LNCAP (cell line): ENCODE measurements around the gene BCL2A1.

Experiments used
- TF ChIP-seq, protein P1 (sequence below): fragments of 450-650 bp; IDR thresholded peaks from 2 replicates; pipeline ENCODE4 v1.5.1; 2017; ENCODE audit warnings: mild to moderate bottlenecking

The BCL2A1 gene

DNA sequence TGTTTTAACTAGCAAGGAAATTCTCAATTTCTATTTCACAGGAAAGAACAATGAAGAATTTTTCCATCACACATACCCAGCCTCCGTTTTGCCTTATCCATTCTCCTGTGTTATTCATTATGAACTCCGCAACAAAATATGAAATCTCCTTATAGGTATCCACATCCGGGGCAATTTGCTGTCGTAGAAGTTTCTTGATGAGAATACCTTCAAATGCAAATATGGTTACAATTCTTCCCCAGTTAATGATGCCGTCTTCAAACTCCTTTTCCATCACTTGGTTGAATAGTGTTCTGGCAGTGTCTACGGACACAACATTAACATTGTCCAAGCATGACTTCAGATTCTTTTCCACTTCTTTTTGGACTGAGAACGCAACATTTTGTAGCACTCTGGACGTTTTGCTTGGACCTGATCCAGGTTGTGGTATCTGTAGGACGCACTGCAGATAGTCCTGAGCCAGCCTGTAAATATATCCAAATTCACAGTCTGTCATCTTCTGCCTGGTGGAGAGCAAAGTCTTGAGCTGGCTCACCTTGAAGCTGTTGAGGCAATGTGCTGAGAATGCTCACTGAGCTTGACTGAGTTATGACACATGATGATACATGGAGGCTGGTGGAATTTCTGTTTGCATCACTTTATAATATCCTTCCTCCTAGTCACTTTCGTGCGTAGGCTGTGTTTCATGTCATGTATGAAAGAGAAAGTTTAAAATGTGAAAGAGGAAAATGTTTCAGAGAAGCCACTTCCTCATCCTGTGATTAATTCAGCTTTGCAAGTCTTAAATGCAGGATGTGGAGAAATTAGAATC, at the start of gene BCL2A1:
TSS of gene BCL2A1 (minus strand) at position 573 of the 811 bp plus-strand sequence. CDS start at position 496, 77 bp downstream.
- TF ChIP-seq, protein P1, sequence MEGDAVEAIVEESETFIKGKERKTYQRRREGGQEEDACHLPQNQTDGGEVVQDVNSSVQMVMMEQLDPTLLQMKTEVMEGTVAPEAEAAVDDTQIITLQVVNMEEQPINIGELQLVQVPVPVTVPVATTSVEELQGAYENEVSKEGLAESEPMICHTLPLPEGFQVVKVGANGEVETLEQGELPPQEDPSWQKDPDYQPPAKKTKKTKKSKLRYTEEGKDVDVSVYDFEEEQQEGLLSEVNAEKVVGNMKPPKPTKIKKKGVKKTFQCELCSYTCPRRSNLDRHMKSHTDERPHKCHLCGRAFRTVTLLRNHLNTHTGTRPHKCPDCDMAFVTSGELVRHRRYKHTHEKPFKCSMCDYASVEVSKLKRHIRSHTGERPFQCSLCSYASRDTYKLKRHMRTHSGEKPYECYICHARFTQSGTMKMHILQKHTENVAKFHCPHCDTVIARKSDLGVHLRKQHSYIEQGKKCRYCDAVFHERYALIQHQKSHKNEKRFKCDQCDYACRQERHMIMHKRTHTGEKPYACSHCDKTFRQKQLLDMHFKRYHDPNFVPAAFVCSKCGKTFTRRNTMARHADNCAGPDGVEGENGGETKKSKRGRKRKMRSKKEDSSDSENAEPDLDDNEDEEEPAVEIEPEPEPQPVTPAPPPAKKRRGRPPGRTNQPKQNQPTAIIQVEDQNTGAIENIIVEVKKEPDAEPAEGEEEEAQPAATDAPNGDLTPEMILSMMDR, result no peak

DNA sequence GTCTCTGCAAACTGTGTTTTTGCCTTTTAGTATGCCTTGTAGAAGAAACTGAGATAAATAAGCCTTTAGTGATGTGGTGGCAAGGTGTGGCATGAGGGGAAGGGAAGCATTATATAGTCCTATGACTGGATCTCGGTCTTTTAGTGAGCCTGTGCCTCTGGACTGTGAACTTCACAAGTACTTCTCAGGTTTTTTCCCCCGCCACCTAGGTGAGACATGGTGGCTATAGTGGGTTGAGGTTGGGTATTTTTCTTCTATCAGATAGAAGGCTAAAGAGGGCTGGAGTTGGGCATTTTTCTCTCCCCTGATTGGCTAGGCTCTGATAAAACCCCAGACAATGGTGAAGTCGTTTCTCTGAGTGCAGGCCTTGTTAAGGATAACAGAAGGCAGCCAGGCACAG, 49.7 kb upstream of the BCL2A1 start:
- TF ChIP-seq, protein P1, result no peak

DNA sequence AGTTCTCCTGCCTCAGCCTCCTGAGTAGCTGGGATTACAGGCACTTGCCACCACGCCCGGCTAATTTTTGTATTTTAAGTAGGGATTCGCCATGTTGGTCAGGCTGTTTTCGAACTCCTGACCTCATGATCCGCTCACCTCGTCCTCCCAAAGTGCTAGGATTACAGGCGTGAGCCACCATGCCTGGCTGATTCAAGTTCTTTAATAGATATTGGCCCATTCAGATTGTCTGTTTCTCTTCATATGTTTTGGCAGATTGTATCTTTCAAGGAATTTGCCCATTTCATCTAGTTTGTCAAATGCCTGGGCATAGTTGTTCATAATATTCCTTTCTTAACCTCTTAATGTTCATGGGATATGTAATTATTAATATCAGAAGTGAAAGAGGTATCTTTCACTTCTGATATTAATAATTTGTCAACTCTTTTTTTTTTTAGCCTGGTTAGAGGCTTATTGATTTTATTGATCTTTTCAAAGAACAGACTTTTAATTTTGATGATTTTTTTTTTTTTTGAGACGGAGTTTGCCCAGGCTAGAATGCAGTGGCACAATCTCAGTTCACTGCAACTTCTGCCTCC, 48.3 kb upstream of the BCL2A1 start:
- TF ChIP-seq, protein P1, result no peak

DNA sequence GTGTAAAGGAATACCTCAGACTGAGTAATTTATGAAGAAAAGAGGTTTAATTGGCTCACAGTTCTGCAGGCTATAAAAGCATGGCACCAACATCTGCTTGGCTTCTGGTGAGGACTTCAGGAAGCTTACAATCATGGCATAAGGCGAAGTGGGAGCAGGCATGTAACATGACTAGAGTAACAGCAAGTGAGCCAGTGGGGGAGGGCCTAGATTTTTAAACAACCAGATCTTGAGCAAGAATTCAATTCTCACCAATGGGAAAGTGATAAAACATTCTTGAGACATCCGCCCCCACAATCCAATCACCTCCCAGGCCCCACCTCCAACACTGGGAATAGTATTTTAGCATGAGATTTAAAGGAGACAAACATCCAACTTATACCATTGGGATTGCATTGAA, 44.2 kb upstream of the BCL2A1 start:
- TF ChIP-seq, protein P1, result no peak

DNA sequence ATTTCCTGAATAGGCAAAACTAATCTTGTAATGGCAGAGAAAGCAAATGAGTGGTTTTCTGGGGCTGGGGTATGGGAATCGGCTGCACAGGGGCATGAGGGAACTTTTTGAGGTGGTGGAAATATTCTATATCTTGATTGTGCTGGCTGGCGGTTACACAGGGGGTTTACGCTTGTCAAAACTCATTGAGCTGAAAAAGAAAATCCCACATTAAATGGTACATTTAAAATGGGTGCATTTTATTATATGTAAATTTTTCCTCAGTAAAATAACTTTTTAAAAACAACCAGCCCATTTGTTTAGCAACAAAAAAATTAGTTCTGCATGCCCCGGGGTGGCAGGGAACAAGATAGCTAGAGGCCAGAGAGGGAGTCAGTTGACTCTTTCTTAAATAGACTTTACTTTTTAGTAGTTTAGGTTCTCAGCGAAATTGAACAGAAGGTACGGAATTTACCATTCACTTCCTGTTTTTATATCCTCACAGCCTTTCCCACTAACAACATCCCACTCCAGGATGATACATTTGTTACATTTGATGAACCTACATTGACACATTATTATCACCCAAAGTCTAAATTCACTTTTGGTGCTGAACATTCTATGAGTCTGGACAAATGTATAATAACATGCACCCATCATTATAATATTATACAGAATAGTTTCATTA, 41.2 kb upstream of the BCL2A1 start:
- TF ChIP-seq, protein P1, result no peak

DNA sequence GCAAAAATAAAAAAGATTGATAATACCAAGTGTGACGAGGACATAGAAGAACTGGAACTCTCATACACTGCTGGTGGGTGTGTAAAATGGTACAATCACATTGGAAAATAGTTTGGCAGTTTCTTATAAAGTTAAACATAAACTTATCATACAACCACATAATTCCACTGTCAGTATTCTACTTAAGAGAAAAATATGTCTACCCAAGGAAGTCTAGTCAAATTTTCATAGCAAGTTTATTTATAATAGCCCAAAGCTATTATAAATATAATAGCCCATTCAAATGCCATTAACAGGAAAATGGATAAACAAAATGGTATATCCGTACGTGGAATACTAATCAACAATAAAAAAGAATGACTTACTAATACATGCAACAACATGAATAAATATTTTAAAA, 40.6 kb upstream of the BCL2A1 start:
- TF ChIP-seq, protein P1, result no peak

DNA sequence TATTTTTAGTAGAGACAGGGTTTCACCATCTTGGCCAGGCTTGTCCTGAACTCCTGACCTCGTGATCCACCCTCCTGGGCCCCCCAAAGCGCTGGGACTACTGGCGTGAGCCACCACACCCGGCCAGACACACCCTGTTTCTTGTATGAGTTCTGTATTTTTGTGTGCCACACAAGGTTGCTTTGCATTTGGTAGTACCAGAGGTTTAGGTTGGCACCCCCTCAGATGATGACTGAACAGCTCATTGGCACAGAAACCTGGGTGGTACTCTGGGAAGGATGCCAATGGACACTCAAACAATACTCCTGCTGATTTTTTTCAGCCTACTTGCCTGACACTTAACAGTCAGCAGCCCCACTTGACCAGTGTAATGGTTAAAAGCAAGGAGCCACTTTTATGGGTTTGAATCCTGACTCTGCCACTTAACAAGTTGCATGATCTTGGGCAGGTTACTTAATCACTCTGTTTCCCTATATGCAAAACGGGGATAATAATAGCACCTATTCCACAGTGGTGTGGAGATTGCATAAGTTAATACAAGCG, 39.2 kb upstream of the BCL2A1 start:
- TF ChIP-seq, protein P1, result no peak
